Pulmonary artery endothelial cell (primary cell): ENCODE data around the gene DNER. TPM values are rescaled to one million over a fixed set of nuclear protein-coding genes. Genes with fewer than 3 reads are reported as not detected.

ENCODE experiments used
- DNase-seq: peaks from one replicate; pipeline ENCODE4 v3.0.0-alpha.2; 2011; ENCODE audit warnings: low read depth, low spot score
- total RNA-seq: library from RNA; depleted of rRNA; stranded (reverse); fragments of >200 nt; gene quantifications from 2 replicates; pipeline ENCODE4 v1.2.3, GENCODE V29; 2014

The DNER gene
- total RNA-seq, 1 donor from 2014 or later: 0.07 TPM

DNA sequence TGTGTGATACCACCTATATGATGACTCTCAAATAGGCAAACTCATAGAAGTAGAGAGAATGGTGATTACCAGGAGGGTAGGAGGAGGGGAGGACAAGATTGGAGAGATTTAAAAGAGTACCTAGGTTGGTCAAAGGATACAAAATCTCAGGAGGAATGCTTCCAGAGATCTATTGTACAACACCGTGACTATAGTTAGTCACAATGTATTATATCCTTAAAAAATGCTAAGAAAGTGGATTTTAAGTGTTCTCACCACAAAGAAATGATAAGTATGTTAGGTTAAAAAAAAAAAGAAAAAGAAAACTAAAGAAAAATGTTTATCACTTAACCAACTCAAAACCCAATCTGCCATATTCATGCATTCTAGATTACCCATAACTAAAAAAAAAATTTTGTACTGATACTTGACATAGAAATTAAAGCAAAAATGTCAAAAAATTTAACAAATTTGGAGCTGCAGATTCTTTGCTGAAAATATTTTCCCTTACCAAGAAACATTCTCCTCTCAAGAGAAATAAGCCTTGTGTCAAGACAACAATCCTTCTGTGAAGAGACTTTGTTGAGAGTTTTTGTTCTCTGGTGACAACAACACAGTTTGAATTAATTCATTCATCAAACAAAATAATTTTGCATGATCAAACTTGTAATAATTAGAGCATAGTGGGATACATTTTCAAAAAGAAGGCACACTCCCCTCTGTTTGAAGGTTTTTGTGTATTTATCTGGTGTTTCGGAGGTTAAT, 213.1 kb downstream of the DNER start:
- DNase-seq: no peak

DNA sequence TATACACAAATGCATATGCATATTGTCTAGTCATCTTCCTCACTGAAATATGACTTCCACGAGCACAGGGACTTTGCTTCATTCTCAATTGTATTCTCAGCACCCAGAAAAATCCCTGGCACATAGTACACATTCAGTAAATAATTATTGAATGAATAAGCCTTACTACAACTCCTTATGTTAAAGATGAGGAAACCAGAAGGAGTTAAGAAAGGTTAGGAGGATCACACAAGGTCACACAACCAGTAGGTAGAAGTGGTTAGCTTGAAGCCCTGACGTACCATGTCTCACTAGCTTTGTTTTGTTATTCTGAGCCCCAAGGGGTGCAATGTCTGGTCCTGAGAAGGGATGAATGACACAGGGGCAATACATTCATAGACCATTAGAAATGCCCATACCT, 222.3 kb downstream of the DNER start:
- DNase-seq: no peak

DNA sequence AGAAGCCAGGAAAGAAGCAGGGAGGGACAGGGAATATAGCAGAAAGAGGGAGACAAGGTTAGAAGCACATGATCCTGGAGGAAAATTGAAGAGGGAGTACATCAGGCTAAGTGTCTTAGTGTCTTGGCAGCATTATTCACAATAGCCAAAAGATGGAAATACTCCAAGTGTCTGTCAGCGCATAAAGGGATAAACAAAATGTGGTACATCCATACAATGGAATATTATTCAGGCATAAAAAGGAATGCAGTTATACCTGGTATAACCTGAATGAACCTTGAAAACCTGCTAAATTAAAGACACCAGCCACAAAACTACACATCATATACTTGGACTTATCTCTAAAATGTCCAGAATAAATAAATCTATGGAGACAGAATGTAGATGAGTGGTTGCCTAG, 224.2 kb downstream of the DNER start:
- no peak for DNase-seq

DNA sequence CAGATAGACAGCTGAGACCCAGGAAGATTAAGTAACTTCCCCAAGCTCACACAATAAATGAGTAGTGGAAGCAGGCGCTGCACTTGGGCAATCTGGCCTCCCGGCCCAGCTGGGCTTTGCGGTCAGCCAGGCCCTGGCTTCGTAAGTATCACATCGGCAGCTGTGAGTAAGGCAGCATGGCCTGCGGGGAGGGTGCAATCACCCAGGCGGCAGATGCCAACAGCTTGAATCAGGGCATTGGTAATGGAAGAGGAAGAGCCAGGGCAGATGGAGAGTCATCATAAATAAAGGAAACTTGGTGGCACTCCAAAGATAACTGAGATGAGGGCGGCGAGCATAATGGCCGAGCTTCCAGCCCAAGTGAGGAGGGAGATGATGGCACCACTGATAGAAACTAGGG, 225.3 kb downstream of the DNER start:
- no peak for DNase-seq

DNA sequence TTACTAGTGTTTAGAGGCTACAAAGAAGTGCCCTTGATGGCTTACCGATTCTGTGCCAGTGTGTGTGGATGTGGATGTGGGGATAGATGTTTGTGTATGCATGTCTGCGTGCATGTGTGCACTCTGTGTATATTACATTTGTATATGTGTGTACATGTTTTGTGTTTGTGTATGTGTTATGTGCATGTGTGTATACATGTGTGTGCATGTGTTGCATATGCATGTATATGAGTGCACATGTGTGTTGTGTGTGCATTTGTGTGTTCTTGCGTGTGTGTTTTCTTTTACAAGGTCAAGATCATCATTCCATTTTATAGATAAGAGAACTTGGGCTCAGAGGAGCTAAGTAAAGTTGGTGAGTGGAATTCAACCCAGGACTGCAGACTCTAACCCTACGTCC, 226.1 kb downstream of the DNER start:
- no peak for DNase-seq

DNA sequence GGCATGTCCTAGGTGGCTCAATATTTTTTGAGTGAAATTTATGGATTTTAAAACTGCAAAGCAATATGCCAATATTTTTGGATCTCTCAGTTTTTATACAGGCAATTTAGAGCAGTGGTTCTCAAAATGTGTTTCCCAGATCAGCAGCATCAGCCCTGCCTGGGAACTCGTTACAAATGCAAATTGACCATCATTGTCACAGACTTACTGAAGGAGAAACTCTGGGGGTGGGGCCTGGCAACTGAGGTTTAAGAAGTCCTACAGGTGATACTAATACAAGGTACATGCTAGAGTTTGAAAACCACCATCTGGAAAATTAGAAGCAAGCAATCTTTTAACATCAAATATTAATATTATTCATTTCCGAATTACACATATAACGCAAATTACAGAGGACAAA, 227.7 kb downstream of the DNER start:
- DNase-seq: no peak

DNA sequence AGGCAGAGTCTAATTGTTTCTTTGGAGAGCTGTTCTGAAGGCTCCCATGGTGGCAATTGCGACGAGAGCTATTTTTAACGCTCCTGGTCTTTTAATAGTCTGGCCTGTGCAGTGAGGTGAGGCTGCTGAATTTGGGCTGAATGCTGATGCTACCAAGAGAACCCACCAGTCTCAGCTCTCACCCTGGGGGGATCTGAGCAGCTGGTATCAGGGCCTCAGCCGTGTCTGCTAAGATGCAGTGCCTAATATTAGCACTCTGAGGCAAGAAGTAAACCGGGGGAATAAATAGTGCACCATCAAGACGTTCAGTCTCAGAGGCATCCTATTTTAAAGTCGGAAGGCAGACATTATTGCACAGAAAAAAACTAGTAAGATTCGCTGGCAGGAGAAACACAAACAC, 228.5 kb downstream of the DNER start:
- DNase-seq: no peak

DNA sequence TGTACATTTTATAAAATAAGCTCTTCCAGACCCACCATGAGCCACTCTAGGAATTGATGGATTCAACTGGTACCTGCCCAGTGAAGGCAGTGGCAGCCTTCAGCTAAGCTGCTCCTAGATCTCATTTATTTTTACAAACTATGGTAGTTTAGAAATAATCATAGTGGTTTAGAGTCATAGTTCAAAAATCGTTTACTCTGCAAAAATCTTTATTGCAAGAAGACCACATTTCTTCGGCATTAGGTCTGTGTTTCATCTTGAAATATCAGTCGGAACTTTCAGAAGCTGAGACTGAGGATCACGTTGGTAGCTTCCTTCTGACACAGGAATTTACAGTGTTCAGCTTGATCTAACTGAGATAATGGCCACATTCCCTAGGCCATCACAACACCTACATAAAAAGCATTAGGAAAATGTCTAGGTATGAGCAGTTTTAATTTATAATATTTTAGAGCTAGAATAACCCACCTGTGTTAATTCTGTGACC, 237.0 kb downstream of the DNER start:
- no peak for DNase-seq

DNA sequence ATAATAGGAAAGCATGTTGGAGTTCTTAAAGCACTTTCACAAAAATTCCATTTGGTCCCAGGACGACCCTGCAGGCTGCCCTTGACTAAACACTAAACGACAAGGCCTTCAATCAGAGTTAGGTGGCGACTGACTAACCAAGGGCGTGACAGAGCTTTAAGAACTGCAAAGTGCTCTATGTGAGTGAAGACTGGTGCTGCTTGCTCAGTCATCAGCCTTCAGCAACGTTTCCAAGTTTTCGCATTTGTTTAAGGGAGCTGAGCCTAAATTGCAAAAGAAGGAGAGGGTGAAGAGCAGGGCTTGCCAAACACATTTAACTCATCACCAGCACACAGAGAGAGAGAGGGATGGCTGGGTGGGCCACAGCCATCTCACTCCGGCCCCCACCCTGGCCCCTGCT, 238.6 kb downstream of the DNER start:
- no peak for DNase-seq

DNA sequence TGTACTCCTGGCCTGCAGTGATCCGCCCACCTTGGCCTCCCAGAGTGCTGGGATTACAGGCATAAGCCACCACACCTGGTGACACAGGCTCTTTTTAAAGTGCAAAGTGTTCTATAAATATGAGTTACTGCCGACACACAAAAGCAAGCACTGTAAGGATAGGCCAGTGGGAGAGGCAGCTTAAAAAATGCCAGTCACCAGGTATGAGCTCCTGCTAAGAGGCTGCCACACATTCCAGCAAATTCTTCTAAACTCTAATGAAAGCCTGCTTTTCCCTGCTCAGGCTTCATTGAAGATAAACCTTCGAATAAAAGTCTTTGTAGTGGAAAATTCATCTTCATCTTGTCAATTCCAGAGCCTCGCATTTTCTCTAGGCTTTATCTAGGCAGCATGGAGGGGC, 240.2 kb downstream of the DNER start:
- DNase-seq: no peak

DNA sequence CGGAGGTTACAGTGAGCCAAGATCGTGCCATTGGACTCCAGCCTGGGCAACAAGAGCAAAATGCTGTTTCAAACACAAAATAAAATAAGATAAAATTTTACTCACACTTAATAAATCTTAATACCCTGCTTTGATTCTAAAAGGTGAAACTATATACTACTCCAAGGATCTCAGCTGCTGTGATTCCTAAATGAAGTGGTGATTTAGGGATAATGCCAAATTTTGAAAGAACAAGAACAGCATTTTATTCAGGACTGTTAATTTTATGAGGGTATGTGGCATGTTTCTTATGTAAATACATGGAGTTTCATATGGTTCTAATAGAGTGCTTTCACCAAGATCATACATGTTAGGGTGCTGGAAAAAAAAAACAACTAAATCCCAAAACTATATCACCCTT, 243.6 kb downstream of the DNER start:
- DNase-seq: no peak

DNA sequence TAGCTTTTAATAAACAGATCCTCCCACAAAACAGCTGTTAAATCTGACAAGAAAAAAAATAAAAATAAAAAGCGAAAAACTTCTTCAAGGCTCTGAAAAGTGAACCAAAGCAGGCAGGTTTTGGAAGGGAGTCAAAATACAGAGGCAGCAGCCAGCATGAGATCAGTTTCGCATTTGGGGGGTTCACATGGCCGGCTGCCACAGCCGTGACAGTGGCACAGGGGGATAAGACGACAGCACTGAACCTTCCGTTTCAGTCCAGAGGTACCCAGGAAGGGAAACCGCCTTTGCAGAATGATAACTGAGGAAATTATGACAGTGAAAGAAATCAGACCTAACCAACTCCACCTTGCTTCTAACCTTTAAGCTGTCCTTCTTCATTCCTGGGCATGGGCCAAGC, 246.6 kb downstream of the DNER start:
- DNase-seq: no peak

DNA sequence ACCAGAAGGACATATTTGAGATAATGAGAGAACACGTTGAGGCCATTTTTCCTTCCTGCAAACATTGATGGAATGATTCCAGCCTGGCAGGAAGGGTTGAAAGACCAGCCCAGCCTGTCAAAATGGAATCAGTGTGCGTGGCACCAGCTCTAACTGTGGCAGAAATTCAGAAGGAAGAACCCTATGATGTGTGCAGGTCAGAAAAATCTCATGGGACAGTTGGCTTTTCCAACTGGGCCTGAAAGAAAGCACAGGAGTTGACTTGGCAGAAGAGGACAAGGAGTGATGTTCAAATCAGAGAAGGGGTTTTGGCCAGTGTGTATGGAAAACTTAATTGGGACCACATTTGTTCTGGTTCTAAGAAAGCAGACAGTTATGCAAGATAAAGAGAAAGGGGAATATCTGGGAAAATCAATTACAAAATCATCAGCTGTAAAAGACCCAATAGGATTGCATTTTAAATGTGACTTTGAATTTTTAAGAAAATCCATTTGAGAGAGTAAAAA, 250.5 kb downstream of the DNER start:
- DNase-seq: no peak

DNA sequence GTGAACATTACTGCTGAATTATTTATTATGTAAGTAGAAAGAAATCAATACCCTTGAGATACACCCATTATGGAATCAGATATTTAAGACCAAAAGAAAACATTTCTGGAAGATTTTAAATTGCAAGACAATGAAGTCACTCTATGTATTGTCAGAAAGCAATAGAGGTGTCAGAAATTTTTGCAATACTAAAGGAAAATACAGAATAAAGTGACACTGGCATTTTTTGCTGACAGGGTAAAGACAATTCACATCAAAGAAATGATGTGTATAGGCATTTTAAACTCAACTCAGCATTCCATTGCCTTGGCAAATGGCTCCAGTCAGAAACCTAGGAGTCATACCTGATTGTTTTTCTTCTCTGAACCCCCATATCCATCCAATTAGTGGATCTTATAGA, 252.2 kb downstream of the DNER start:
- no peak for DNase-seq

DNA sequence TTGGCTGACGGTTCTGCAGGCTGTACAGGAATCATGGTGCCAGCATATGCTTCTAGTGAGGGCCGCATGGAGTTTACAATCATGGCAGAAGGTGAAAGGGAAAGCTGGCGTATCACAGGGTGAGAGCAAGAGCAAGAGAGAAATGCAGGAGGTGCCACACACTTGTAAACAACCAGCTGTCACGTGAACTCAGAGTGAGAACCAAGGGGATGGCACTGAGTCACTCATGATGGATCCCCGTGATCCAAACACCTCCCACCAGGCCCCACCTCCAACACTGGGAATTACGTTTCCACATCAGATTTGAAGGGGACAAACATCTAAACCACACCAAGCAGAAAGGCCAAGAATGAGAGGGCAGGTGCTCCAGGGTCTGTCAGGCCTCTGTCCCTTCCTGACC, 258.3 kb downstream of the DNER start:
- DNase-seq: no peak

DNA sequence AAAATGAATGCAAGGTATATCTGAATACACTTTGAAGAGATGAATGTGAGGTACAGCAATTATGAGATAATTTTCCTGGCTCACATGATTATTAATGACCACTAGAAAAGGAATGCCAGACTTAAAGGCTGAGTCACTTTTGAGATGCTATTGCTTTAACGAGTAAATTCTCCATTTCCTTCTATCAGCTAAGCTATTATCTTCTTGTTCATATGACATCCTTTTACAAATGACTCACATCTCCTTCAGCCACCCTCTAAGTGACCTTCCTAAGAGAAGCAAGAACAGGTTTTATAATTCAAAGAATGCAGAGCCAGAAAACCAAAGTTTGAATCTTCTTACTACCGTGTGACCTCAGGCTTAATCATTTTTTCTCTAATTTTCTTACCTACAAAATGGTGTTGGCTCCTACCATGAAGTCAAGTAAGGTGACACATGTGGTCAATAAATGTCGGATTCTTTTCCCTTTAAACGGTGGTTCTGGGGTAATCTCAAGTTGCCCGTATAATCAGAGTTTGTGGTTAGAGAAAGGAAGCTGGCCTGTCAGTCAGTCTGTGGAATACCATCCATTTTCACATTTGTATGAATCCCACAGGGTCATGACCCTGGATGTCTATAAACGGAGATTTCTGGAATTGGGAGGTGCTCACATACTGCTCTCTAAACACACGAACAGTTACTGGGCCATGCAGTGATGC, 259.3 kb downstream of the DNER start:
- peak; percentile 75 for DNase-seq

DNA sequence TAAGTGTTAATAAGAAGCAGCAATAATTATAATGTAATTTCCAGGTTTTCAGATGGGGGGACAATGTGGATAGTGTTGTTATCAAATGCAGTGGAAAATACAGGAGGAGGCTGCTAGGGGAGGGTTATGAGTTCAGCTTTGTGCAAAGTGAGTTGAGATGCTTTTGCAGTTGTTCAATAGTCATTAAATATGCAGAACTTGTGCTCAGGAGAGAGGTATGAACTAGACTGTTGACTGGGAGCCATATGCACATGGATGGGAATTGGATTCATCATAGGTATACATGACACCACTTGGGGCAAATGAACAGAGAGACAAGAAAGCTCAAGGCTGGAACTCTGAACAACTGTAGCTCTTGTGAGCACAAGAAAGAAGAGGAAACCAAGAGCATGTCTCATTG, 261.1 kb downstream of the DNER start:
- DNase-seq: no peak

DNA sequence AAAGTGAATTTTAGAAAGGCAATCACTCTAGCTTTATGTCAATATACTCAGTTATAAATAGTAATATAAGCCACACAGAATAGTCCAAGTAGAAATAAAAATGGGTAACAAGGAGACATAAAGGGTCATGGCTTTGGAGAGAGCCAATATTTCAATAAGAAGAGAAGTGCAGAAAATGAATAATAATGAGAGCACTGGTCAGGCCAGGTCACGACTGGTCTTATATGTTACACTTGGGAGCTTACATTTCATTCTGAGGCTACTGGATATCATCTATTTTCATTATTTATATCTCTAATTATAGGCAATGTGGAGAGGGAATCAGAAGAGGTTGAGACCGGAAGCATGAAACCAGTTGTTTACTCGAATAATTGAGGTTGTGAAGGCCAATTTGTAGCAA, 262.5 kb downstream of the DNER start:
- no peak for DNase-seq

DNA sequence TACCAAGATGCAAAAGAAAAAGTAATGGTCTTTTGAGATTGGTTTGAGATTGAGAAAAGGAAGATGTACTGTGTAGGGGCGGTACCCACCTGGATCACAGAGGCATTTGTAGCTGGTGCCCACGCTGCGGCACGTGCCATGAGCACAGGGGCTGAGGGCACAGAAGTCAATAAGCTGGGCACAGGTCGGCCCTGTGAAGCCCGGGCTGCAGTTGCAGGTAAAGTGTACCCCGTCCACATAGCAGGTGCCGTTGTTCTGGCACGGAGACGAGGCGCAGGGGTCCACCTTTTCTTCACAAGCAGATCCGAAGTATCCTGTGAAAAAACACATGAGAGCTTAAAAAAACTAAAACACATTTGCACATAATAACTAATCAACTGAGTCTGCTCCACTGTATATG, 267.1 kb downstream of the DNER start:
- no peak for DNase-seq

DNA sequence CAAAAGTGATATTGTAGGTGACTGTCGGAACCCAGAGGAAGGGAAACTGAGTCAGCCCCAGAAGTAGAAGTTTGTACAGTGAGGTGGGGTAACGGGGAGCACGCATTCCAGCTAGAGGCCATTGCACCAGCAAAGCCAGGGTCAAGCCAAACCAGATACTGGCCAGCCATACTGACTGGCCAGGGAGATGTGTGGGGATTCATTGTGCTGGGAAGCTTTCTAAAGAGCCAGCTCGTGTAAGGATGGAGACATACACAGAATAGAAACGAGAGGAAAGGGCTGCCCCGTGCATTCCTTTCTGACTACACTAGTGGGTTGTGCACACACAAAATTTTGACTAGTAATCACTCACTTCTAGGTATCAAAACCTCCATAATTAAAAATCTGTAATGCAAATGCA, 268.0 kb downstream of the DNER start:
- DNase-seq: no peak

DNA sequence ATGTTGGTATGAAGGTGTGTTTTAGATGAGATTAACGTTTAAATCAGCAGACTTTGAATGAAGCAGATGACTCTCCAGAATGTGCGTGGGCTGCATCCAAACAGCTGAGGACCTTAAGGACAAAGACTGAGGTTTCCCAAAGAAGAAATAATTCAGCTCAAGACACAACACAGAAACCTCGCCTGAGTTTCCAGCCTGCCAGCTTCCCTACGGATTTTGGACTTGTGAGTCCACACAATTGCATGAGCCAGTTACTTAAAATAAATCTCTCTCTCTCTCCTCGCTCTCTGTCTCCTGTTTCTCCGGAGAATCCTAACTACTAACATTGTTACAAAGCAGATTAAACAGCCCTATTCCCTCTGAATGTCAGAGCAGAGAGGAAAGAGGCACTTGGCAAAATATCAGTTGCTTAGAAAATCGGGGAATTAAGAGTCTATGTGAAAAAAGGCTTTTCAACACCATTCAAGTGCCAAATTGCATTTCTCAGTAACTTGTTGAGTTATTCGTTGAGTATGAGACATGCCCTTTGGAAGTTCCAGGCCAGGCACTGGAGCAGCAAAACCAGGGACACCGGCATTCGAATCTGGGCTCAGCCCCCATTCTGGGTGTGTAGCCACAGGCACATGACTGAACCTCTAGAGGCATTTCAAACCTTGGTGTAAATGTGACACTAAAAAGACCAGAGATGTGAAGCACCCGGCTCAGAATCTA, 268.7 kb downstream of the DNER start:
- peak; percentile 1 for DNase-seq

DNA sequence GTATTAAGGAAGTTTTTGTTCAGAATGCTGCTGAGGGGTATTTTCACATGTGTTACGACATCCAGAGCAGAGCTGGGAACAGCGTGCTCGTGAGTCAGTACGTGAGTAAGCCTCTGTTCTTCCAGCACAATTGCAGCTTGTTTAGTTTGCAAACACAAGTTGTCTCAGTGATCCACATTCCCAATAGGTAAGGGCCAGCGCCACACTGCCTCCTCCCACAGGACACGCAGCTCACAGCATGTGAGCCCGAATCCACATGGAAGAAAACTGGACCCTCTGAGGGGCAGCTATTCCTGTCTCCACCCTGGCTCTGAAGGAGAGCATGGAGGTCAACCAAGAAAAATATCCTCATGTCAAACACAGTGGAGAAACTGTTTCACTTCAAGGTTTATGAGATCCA, 269.3 kb downstream of the DNER start:
- peak; percentile 86 for DNase-seq
